ENCODE data around the gene ASB12.

GRCh38 chrX:64195862-64196261, 34.5 kb downstream of the ASB12 start:
- no peak for TF ChIP-seq CTCF (IDR thresholded peaks at IDR 0.05)
- no peak for TF ChIP-seq RCOR1 (IDR thresholded peaks at IDR 0.05; ENCODE audit: low read depth, low read length)
- no peak for TF ChIP-seq JUNB (IDR thresholded peaks at IDR 0.05)

Data from A549 (cell line).